Stimulated activated naive CD4-positive, alpha-beta T cell treated with Interleukin-2 at 50 U/mL for 16 hours (primary cell): ENCODE results near the gene UBA1.

ENCODE experiments used
- DNase-seq: peaks from one replicate; lab custom pipeline; 2025; lab: John Stamatoyannopoulos, UW

Gene UBA1

DNA sequence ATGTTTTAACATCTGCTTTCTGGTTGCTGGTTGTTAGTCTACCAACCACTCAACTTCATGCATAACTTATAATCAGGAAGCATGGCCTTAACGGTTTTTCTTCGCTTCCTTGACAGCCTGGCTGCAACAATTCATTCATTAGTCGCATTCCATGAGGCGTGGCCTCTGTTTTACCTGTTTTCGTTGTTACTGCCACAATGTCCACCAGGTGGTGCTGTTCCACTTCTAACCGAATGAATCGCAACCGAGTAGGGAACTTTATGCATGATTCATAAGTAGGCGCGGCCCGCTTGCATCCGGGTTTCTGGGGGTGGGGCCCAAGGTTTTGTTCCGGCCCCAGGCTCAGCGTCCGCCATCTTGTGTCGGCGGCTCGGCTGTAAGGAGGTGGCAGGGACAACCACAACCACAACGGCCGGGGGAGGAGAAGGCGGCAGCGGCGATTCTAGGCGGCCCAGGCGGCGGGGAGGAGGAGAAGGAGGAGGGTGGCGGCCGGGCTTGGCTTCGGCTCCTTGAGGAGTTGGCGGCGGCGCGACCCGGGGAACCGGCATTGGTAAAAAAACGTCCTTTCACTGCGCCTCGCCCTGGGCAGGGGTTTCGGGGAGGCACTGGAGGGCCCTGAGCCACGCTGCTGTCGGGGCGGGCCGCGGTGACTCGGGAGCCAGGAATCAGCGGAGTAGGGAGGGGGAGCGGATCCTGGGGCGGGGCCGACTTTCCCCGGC is at the start of gene UBA1:
TSS of gene UBA1 (plus strand) at position 355 of the 719 bp plus-strand sequence. CDS start 4,974 bp downstream, outside the sequence.
- DNase-seq = peak; percentile 89

DNA sequence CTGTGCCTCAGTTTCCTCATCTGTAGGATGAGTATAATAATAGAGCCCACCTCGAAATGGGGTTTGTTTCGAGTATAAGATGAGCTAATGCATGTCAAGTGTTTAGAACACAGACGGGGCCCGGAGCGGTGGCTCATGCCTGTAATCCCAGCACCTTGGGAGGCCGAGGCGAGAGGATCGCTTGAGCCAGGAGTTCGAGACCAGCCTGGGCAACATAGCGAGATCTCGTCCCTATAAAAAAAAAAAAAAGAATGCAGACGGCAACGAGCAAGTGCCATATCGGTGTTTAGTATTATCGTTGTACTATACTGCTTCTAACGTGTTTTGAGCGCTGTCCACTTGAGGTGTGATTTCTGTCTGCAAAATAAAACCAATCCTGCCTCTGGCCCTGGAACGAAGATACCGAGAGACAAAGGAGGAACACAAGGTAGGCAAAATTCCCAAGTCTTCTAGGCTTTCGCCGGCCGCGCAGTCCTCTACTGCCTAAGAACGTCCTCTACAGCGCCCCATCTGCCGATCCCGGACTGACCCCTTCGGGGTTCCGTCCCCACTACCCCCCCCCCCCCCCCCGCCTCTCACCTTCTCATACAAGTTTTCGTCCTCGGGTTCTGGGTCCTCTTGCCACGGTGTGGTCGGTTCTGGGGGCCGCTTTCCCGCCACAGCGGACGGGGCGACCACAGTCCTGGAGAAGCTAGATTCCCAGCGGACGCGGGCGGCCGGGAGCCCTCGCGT is 49.6 kb upstream of the UBA1 start:
- DNase-seq = peak; percentile 47

DNA sequence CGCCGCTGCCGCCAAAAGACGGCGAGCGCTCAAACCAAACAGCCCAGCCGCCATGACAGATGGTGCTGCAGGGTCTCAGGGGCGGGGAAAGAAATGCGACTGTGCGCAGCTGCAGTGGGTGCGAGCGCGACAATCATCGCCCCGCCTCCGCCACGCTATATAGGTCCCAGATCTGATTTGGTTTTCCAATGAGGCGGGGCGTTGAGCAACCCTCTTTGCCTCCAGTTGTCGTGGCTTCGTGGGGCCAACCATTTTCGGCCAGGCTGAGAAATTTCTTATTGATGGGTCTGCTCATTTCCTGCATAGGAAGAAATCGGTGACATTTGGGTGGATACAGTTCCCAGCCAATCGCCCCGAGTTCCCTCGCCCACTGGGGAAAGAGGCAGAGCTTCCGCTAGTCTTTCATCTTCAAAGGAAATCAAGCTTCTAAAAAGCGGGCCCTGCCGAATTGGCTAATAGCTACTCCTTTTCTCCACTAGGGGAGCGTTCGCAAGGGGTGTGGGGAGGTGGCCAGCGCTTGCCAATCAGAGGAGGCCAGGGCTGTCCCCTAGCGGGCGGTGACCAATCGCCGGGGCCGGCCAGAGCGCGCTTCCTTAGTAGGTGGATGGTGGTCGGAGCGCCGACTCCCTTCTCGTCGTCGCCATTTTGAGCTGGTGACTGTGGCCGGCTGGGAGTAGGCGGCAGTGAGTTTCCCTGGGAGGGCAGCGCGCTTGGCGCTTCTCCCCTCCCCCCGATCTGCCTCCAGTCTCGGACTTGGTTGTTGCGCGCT is 48.8 kb upstream of the UBA1 start, which contains the start of the genes NDUFB11 and RBM10:
TSS of gene NDUFB11 (minus strand) at position 77 of the 769 bp plus-strand sequence. CDS start at position 54, 23 bp downstream.
TSS of gene RBM10 (plus strand) at position 596 of the 769 bp plus-strand sequence. CDS start 2,261 bp downstream, outside the sequence.
- DNase-seq = peak; percentile 91

DNA sequence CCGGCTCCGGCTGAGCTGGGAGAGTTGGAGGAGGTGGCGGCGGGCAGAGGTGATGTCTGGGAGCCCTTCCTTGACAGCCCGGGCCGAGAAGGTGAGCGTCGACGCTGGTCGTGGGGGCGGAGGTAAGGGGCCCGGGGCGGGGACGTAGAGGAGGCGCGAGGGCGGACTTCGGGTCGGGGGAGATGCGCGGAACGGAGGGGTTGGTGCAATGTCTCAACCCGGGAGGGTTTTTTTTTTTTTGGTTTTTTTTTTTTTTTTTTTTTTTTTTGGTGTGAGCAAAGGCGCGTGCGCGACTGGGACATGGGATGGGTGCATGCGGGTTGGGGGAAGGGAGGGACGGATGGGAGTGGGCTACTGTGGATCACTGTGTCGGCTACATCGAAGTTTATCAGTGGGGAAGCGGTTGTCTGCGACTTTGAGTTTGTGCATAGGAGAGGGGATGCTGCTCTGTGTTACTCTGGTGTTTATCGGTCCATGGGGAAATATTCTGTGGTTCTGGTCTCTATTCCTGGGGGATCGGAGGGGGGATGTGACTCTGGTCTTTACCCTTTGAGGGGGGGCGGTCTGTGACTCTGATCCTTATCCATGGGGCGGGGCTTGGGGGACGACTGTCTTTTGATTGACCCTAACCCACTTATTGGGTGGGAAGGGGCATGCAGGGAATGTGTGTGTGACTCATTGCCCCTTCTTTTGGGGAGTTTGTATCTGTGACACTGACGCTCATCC is 48.1 kb upstream of the UBA1 start:
- no peak for DNase-seq

DNA sequence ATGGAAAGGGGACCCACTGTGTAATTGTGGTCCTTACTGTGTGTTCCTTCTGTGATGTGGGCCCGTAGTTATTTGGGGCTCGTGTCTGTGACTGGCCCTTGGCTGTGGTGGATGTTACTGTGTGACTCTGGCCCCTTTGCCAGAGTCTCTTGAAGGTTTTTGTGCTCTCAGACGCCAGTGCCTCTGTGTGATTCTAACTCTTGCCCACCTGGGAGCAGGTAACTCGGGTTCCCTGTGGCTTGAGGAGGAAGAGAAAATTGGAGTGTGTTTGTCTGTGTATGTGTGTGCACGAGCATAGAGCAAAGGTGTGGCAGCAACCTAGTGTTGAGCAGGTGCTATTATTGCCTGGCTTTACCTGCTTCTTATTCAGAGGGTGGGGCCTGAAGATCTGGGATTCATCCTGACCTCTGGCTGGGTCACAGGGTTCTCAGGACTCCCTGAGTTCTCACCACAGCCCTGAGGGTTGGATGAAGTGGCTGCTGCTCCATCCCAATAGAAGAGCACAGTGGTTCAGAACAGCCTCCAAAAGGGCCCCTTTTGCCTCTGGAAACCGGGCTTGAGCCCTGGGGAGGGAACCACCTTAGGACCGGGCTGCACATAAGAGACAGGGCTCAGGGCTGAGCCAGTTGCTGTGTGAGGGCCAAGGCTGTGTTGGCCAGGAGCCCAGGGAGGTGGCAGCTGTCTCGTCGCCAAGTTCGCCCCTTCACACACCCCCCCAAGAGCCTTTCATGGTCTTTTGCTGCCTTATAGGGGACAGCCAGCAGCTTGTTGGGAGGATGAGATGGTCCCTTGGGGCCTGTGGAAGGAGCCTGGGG is 47.3 kb upstream of the UBA1 start:
- no peak for DNase-seq

DNA sequence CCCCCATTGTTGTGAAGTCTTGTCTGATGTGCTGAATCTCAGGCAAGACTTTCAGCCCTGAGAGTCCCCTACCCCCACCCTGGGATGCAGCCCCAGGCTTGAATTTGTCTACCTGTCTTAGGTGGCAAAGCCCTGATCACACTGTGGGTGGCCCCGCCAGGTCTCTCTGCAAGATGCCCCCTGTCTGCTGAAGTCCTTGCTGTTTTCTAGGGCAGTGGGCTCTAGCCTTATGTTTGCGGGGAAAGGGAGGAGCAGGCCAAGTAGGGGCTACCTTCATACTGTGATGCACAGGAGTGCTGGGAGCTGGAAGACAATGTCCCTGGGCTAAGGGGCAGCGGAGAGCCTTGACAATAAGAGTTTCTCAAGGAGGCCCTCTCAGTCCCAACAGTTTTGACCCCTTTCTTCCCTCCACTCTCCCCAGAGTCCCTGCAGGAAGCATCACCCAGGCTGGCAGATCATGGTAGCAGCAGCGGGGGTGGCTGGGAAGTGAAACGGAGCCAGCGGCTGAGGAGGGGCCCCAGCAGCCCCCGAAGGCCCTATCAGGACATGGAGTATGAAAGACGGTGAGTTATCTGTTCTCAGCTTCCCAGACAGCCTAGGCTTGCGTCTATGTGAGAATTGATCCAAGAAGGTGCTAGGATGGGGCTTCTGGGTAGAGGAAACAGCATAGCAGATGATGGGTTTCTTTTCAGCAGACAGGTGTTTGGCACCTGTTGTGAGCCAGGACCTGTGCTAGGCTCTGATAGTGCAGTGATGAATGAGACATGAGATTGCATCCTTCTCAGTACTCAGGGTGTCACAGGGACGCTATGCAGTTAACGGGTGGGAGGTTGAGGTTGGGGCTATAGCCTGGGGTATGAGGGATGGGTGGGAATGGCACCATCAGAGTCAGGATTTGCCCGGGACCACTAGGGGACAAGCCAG is 46.4 kb upstream of the UBA1 start:
- DNase-seq = no peak

DNA sequence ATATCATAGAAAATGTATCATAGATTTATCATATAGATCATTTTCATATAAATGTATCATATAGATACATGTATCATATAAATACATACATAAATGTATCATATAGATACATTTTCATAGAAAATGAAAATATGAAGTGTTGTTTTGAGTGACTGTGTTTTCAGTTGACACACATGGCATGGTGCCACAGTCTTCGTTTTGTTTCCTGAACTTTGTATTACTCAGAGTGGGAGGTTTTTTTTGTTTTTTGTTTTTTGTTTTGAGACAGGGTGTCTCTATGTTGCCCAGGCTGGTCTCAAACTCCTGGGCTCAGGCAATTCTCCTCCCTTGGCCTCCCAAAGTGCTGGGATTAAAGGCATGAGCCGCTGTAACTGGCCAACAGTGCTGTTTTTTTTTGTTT is 44.7 kb upstream of the UBA1 start:
- peak; percentile 27 for DNase-seq

DNA sequence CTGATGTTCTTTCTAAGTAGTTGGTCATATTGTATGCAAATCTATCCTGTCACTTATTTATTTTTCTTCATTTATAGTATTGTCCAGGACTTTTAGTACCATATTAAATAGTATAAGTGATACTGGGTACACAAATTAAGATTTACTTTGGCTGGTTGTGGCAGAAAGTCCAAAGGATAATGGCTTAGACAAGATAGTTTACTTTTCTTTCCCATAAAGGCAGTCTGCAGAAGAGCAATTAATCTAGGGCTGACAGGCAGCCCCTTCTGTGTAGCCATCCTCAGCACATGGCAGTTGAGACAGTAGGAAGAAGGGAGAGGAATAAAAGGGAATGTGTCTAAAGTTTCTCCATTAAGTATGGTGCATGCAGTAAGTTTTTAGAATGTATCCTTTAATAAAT is 42.2 kb upstream of the UBA1 start:
- no peak for DNase-seq

DNA sequence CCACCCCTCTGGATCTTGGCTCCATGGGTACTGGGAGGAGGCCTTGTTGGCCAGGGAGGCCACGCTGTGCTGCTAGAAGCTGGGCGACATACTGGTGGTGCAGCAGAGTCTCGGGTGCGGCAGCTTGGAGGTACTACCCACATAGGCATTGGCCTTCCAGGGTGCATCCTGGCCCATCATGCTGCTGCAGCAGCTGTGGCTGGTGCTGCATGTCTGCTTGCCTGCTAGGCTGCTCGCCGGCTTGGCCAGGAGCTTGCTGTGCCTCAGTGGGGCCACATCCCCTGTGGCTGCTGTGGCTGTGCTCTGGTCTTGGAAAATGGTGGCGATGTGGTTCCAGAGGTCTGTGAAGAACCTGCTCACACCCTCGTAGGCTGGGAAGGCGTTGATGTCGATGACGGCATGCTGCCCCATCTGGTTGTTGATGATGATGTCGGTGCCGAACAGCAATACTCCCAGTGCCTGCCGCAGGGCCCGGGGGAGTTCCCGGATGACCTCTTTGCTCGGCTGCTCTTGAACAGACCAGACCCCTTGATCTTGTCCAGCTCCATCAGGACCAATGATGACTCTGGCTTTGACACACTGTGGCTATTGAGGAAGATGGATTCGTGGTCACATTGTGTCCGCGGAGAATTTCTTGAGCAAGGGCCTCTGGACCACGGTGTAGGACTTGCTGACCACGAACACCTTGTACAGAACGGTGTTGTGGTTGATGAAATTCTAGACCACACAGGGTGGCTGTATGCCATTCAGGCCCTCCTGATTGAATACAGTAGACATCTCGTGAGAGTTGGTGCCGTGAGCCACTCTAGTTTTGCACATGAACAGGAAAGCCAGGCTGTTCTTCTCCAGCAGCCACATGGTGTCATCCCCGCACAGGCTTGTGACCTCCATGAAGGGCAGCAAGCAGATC is 36.8 kb upstream of the UBA1 start:
- DNase-seq = no peak

DNA sequence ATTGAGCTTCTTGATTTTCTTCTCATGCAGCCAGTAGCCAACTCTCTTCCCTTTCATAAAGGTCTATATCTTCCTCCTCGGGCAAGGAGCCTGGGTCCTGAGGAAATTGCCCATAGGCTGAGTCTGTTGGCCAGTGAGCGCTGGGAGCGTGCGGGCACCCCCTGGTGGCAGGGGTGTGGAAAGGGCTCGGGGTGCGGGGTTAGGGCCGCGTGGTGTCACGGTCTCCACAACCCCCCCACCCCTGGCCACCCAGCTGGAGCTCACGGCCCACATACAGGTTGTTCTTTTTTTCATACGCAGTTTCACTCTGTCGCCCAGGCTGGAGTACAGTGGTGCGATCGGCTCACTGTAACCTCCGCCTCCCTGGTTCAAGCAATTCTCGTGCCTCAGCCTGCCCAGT is 35.5 kb upstream of the UBA1 start:
- DNase-seq = no peak

DNA sequence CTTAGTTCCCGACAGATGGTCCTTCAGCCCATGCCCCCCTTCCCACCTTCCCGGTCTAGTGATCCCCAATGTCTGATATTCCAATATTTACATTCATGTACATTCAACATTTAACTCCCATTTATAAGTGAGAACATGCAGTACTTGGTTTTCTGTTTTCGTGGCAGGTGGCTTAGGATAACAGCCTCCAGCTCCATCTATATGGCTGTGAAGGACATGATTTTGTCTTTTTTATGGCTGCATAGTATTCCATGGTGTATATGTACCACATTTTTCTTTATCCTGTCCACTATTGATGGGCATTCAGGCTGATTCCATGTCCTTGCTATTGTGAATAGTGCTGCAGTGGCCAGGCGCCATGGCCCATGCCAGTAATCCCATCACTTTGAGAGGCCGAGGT is 34.8 kb upstream of the UBA1 start:
- no peak for DNase-seq

DNA sequence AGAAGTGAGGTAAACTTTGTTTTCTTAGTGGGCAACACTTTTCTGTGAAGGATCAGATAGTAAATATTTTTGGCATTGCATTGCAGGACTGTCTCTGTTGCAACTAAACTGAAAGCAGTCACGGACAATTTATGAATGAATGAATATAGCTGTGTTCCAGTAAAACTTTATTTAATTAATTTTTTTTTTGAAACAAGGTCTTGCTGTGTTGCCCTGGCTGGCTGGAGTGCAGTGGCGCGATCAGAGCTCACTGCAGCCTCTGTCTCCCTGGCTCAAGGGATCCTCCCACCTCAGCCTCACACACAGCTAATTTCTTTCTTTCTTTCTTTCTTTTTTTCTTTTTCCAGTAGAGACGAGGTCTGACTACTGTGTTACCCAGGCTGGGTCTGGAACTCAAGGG is 32.8 kb upstream of the UBA1 start:
- no peak for DNase-seq

DNA sequence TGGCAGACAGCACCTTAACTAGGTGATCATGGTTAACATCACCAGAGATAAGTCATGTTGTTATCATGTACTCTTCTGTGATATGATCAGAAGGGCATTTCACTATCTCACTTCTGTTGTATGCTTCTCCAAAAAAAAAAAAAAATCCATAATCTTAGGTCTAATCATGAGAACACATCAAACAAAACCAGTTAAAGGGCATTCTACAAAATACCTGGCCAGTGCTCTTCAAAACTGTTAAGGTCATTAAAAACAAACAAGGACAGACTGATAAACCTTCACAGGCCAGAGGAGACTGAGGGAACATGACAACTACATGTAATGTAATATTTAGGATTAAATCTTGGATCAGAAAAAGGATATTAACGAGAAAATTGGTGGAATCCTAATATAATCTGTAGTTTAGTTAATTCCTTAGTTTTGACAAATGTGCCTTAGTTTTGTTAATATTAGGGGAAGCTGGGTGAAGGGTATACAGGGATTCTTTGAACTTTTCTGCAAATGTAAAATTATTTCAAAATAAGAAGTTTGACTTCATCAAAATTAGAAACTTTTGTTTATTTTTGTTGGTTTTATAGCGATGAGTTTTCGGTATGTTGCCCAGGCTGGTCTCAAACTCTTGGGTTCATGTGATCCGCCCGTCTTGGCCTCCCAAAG is 30.6 kb upstream of the UBA1 start:
- no peak for DNase-seq

DNA sequence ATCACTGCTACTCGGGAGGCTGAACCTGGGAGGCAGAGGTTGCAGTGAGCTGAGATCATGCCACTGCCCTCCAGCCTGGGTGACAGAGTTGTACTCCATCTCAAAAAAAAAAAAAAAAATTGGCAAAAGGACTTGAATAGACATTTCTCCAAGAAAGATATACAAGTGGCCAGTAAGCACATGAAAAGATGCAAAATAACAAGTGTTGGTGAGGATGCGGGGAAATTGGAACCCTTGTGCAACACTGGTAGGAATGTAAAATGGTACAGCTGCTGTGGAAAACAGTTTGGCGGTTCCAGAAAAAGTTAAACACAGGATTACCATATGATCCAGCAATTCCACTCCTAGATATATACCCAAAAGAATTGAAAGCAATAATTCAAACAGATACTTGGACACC is 29.2 kb upstream of the UBA1 start:
- DNase-seq = no peak

DNA sequence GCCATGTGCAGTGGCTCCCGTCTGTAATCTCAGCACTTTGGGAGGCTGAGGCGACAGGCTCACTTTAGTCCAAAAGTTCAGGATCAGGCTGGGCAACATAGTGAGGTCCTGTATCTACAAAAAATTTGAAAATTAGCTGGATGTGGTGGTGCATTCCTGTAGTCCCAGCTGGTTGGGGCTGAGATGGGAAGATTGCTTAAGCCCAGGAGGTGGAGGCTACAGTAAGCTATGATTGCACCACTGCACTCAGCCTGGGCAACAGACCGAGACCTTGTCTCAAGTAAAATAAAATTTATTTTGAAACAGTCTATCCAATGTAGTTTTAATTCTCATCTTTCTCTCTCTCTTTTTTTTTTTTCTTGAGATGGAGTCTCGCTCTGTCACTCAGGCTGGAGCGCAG is 27.5 kb upstream of the UBA1 start:
- DNase-seq = no peak

DNA sequence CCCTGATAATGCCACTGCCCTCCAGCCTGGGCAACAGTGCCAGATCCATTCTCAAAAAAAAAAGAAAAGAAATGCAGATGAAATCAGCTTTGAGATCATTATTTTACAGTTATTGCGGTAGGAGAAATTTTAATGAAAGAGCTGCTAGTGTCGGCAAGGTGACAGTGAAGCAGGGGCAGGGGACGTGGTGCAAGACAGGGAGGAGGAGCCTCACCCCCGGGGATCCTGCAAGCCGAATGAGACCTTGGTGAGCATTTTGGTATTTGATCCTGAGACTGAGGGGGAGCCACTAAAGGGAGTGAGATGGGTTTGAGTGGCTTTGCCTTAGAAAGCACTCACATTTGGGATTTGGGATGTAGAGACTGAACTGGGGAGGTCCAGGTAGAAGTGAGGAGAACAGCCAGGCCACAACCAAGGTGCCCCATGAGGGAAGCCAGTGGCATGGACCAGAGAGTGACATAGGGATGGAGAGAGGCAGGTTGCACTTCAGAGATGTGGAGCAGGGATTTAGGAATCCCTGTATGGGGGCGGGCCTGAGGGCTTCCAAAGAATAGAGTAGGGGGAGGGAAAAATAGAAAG is 25.0 kb upstream of the UBA1 start:
- no peak for DNase-seq

DNA sequence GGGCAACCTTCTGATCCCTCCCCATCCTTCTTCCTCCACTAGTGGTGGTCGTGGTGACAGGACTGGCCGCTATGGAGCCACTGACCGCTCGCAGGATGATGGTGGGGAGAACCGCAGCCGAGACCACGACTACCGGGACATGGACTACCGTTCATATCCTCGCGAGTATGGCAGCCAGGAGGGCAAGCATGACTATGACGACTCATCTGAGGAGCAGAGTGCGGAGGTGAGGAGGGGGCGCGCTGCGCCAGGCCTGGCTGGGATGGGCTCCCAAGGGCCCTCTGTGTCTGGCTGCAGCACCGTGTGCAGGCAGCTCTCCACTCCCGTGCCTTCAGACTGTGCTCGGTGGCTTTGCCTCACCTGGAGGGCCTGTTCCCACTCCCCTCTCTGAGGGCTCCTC is 24.4 kb upstream of the UBA1 start:
- no peak for DNase-seq
